ENCODE data around the gene KRT7. TPM values are rescaled to one million over a fixed set of nuclear protein-coding genes. Genes with fewer than 3 reads are reported as not detected.

Gene KRT7
- total RNA-seq, 1 experiment from 2014 or later = 13.9 TPM

- BruUV-seq (replicated peaks) = no TSS peak
- Histone ChIP-seq H3K4me1 (peaks cover 43% of the 10 kb centered on the region), H3K36me3 (ENCODE audit: control insufficient read depth, insufficient read depth, low read length) (no peaks in the 10 kb centered on the region), H3K4me3 (ENCODE audit: low read depth, low read length) (no peak overlapping the region), H3K27me3 (replicated peaks; ENCODE audit: control insufficient read depth, insufficient read depth, low read length) (no peaks in the 10 kb centered on the region), H3K9me3 (no peaks in the 10 kb centered on the region)
- POLR2A ChIA-PET = no interaction called here
- intact Hi-C loops (cut with micrococcal nuclease; ENCODE audit: unreplicated experiment) = no loop called here
- CTCF ChIA-PET = no interaction called here
- Mint-ChIP-seq H3K4me1 (ENCODE audit: low read depth, unreplicated experiment) (peaks cover 37% of the 10 kb centered on the region), H3K9me3 (ENCODE audit: unreplicated experiment) (no peaks in the 10 kb centered on the region), H3K27me3 (ENCODE audit: insufficient read depth, unreplicated experiment) (no peaks in the 10 kb centered on the region), H3K36me3 (ENCODE audit: insufficient read depth, unreplicated experiment) (peaks cover 10% of the 10 kb centered on the region), H3K27ac (ENCODE audit: unreplicated experiment) (no peak overlapping the region), H3K4me3 (ENCODE audit: unreplicated experiment) (no peak overlapping the region)
- no peak for TF ChIP-seq CTCF (IDR thresholded peaks at IDR 0.05; ENCODE audit: insufficient read depth in 1 of 2, low read depth in 1 of 2, low read length in 1 of 2, severe bottlenecking in 1 of 2, unreplicated experiment in 1 of 2)
- DNase-seq = no peak
Observed at GRCh38 chr12:52241205-52241842, 8.3 kb downstream of the KRT7 start.

- intact Hi-C loops (cut with micrococcal nuclease; ENCODE audit: unreplicated experiment) = no loop called here
- DNase-seq = no peak
- no peak overlapping the region for H3K4me3 Mint-ChIP-seq (ENCODE audit: unreplicated experiment)
- no peak overlapping the region for H3K27ac Mint-ChIP-seq (ENCODE audit: unreplicated experiment)
- TF ChIP-seq CTCF (IDR thresholded peaks at IDR 0.05; ENCODE audit: insufficient read depth in 1 of 2, low read depth in 1 of 2, low read length in 1 of 2, severe bottlenecking in 1 of 2, unreplicated experiment in 1 of 2) = no peak
- ChIA-PET CTCF (interaction anchor here (0.7 kb wide), 1 partner anchor 37 kb away, joined by 3 read pairs; no protein-coding TSS in a partner anchor), POLR2A (no interaction called here)
- H3K4me1 Mint-ChIP-seq (ENCODE audit: low read depth, unreplicated experiment) = peaks cover 43% of the 10 kb centered on the region
- peaks cover 47% of the 10 kb centered on the region for H3K4me1 ChIP-seq
- H3K9me3 Mint-ChIP-seq (ENCODE audit: unreplicated experiment) = no peaks in the 10 kb centered on the region
- BruUV-seq (replicated peaks) = no TSS peak
- no peak overlapping the region for H3K4me3 ChIP-seq (ENCODE audit: low read depth, low read length)
- no peaks in the 10 kb centered on the region for H3K27me3 Mint-ChIP-seq (ENCODE audit: insufficient read depth, unreplicated experiment)
- H3K36me3 Mint-ChIP-seq (ENCODE audit: insufficient read depth, unreplicated experiment) = peaks cover 12% of the 10 kb centered on the region
- no peaks in the 10 kb centered on the region for H3K27me3 ChIP-seq (replicated peaks; ENCODE audit: control insufficient read depth, insufficient read depth, low read length)
- no peaks in the 10 kb centered on the region for H3K36me3 ChIP-seq (ENCODE audit: control insufficient read depth, insufficient read depth, low read length)
- H3K9me3 ChIP-seq = no peaks in the 10 kb centered on the region
Observed at GRCh38 chr12:52242442-52243258, 9.6 kb downstream of the KRT7 start.

GRCh38 chr12:52243259-52243855, 10.3 kb downstream of the KRT7 start:
- TF ChIP-seq CTCF (IDR thresholded peaks at IDR 0.05; ENCODE audit: insufficient read depth in 1 of 2, low read depth in 1 of 2, low read length in 1 of 2, severe bottlenecking in 1 of 2, unreplicated experiment in 1 of 2) = no peak
- Histone ChIP-seq H3K4me1 (peaks cover 44% of the 10 kb centered on the region), H3K36me3 (ENCODE audit: control insufficient read depth, insufficient read depth, low read length) (no peaks in the 10 kb centered on the region), H3K4me3 (ENCODE audit: low read depth, low read length) (no peak overlapping the region), H3K9me3 (no peaks in the 10 kb centered on the region), H3K27me3 (replicated peaks; ENCODE audit: control insufficient read depth, insufficient read depth, low read length) (no peaks in the 10 kb centered on the region)
- Mint-ChIP-seq H3K27me3 (ENCODE audit: insufficient read depth, unreplicated experiment) (no peaks in the 10 kb centered on the region), H3K27ac (ENCODE audit: unreplicated experiment) (peak overlapping the region; percentile 4), H3K4me1 (ENCODE audit: low read depth, unreplicated experiment) (peaks cover 47% of the 10 kb centered on the region), H3K4me3 (ENCODE audit: unreplicated experiment) (no peak overlapping the region), H3K9me3 (ENCODE audit: unreplicated experiment) (no peaks in the 10 kb centered on the region), H3K36me3 (ENCODE audit: insufficient read depth, unreplicated experiment) (peaks cover 12% of the 10 kb centered on the region)
- POLR2A ChIA-PET = no interaction called here
- intact Hi-C loops (cut with micrococcal nuclease; ENCODE audit: unreplicated experiment) = no loop called here
- CTCF ChIA-PET = interaction anchor here (0.7 kb wide), 1 partner anchor 36 kb away, joined by 3 read pairs; no protein-coding TSS in a partner anchor
- no TSS peak for BruUV-seq (replicated peaks)
- no peak for DNase-seq
